GM21528 (cell line): ENCODE measurements around the gene COL8A2.

Experiments
- ATAC-seq: cut with Tn5 transposase; IDR thresholded peaks from one replicate; pipeline ENCODE4 v1.9.1; 2021; ENCODE audit warnings: mild to moderate bottlenecking, moderate library complexity; ENCODE audit not compliant: unreplicated experiment, low FRiP score

COL8A2 gene

DNA sequence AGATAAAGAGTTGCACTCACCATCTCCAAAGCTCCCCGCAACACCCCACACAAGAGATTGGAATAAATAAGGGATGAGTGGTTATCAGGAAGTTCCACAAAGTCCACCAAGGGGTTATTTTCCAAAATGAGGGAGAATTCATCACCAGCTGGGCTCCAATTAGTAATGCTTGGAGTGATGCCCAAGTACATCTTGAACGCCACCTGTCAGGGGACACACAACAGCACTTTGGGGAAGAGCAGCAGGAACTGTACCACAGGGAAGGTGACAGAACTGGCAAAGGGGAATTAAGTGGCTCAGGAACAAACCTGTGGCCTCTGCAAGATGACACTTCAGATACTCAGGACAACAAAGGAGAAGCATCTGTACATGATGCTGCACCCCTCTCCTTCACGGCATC lies 12.8 kb upstream of the COL8A2 start:
- ATAC-seq, result no peak

DNA sequence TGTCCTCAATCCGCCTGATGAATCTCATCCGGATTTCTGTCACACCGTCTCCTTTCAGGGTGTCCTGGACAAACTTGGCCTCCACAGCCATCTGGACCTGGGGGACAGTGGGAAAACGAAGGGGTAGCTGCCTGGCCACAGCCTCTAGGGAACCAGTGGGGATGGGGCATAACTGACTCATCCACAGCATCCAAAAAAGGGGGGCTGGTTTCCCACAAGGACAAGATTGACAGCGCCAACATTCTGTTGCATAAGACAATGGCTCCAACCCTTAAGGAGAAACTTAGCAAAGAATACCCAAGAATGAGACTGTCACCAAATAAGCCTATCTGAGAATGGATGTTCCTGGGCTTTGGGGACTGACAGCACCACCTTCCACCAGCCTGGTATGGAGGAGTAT lies 12.2 kb upstream of the COL8A2 start:
- no peak for ATAC-seq

DNA sequence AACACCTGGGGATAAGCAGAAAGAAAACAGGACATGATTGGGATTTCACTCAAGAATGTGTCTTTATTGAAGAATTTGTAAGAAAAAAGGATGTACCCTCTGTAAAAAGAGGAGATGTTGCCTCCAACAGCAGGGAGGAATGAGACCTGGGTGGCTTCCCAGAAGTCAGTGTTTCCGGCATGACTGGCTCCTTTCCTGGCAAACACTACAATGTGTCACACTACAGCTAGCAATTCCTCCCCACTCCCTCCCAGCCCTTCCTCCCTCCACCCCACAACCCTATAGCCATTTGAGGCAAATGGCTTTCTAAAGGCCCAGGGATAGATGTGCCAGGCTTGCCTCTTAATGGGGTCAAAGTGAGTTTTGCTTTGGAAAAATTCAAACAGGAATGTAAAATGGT lies 11.5 kb upstream of the COL8A2 start:
- ATAC-seq, result no peak

DNA sequence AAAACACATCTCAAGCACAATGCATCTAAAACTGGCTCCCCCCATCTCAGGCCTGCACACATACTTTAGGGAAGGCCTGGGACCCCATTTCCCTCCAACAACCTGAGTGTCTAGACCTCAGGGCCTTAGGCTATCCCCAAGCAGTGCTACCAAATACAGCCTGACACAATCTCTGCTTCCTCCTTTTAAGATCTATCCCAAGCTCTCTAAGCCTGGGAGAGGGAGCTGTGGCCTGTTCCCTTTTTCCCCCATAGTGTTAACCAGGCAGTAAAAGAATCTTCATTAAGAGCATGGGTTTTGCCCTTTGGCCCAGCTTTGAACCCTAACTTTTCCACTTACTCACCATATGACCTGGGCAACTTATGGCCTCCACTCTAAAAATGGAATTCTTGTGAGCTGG lies 10.8 kb upstream of the COL8A2 start:
- no peak for ATAC-seq

DNA sequence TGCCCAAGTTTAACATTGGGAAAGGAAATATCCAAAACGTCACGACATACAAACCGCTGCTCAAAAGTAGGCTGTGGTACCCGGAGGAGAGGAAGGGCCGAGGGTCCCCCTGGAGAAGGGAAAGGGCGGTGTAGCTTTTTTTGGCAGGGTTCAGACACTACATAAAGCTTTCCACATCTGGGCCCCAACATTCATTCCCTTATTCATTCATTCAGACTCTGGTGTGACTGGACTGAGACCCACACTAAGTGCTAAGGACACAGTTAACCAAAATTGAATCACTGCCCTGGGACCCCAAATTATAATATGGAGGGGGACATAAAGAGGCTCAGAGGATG lies 10.3 kb upstream of the COL8A2 start:
- ATAC-seq, result no peak

DNA sequence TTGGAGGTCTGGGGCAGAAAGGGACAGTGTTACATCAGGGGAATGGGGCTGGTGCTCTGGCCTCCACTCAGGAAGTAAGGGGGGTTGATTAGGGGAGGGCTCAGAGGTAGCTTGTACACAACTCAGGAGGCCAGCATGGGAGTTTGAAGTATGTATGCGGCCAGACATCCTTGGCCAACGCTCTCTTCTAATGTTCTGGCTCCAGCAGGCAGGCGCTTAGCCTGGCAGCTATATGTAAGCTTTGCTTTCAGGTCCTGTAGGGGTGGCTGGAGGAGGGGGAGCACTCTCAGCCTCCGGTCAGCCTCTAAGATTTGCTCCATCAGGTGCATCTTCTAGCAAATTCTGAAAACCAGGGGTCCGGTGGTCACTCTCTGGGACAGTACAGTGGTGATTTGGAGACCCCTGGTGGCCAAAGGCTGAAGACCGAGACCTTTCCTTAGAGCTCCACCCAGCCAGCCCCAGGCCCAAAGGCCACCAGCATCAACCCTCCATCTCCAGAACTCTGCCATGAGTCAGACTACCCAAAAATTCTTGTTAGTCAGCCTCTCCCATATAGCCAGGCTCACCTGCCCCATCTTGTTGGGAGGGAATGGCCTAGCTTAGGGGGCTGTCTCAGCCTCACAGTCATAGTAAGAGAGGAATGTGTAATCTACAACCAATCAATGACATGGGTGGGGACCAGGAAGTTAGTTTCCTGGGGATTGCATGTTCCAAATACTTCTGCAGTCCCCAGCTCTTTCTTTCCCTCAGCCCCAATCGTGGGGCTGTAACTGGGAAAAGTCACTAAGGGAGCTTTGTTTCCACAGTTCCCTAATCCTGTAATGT lies 9.7 kb upstream of the COL8A2 start:
- no peak for ATAC-seq

DNA sequence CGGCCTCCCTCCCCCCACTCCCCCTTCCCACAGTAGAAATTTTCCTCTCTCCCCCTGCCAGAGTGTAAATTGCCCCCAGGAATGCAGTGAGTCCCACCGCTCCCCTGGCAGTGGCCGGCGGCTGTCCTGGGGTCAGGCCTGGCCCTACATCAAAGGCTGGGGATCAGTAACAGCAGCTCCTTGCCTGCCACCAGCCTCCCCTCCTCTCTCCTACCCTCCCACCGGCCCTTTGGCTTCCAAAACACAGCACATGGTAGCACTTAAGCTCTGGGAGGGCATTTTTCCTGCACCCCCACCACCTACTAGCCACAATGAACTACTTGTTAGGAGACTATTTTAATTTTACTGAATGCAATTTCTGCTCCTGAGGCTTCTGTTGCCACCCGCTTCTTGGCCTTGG lies 9.0 kb upstream of the COL8A2 start:
- ATAC-seq, result no peak

DNA sequence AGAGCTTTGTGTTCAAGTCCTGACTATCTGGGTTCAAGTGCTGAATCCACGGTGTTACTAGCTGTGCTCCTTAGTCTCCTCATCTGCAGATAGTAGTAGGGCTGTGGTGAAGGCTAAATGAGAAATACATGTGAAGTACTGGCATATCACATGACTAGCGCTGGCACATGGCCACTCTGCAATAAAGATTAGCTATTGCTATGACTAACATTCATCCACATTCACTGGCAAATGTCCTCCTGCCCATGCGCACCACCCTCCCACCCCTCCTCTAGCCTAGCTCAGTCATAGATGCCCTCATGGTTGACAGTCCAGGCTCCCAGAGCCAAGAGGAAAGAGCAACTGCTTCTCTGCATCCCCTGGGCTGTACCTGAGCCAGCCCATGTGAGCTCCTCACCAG lies 8.5 kb upstream of the COL8A2 start:
- no peak for ATAC-seq

DNA sequence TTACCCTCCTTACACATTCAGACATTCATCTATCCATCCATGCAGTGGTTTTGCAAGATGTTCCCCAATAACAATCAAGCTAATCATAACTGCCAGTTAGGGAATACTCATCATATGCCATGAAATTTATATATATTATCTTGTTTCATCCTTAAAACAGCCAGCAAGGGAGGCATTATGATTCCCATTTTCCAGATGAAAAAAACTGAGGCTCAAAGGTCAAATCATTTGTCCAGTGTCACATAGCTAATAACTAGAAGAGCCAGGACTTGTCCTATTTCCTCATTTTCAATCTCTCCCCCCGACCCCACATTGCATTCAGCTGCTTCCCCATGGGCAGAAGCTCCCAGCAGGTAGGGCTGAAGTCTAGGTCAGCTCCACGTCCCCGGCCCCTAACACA lies 7.0 kb upstream of the COL8A2 start:
- no peak for ATAC-seq

DNA sequence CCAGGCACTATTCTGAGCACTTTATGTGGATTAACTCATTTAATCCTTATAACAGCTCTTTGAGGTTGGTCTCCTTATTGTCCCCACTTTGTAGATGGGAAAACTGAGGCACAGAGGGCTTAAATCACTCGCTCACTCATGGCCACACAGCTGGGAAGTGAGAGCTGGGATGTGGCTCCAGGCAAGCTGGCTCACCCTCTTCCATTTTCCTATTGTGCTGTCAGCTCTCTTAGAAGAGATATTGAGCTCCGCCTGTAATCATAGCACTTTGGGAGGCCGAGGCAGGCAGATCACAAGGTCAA lies 3.8 kb upstream of the COL8A2 start:
- ATAC-seq, result no peak

DNA sequence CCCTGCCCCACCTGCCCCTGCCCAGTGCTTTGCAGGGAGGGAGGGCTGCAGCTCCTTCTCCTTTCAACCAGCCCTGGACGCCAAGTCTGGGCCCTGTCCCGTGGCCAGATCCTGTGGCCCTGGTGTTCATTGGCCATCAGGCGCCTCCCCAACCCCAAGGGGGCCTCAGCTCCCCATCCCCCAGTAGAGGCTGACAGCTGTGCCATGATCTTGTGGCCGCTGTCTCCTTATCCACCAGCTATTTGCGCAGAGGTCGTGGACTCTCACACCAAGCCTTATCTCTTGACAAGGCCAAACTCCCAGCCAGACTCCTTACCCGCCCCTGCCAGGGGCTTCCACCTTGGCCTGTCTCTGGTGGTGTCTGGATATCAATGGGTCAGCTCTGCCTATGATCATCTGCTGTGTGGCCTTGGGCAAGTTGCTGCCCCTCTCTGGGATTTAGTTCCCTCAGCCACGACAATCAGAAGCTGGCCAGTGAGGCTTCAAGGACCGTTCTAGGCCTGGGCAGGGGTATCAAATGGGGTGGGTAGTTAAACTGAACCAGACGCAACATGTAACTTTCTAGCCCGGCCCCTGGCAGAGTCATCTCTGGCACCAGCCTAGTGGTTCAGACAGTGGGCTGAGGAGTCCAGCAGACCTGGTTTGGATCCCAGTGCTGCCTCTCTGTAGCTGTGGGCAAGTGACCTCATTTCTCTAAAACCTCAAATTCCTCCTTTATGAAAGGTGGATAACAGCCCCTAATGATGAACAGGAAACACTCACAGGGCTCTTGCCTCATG lies 3.3 kb upstream of the COL8A2 start:
- ATAC-seq, result no peak

DNA sequence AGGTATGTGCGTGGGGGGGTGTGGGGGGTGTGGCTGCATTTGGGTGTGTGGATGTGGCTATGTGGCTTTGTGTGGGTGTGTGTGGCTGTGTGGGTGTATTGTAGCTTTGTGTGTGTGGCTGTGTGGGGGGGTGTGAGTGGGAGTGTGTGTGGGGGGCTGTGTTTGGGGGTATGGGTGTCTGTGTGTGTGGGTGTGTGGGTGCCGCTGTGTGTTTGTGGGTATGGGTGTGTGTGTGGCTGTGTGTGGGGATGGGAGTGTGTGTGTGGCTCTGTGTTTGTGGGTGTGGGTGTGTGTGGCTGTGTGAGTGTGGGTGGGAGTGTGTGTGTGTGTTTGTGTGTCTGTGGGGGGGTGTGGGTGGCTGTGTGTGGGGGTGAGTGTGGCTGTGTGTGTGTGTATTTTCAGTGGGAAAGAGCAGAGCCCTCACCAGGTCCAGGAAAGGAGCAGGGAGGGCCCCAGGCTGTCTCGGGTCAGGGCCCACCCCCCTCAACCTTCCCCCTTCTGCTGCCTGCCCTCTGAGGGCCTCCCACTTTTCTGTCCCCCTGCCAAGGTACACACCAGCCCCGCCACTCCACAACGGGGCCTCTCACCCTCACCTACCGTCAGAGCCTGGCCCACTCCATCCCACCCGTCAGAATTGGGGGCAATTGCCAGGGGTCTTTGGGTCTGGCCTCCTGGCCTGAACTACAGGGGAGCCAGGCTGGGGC lies 1.9 kb upstream of the COL8A2 start:
- no peak for ATAC-seq

DNA sequence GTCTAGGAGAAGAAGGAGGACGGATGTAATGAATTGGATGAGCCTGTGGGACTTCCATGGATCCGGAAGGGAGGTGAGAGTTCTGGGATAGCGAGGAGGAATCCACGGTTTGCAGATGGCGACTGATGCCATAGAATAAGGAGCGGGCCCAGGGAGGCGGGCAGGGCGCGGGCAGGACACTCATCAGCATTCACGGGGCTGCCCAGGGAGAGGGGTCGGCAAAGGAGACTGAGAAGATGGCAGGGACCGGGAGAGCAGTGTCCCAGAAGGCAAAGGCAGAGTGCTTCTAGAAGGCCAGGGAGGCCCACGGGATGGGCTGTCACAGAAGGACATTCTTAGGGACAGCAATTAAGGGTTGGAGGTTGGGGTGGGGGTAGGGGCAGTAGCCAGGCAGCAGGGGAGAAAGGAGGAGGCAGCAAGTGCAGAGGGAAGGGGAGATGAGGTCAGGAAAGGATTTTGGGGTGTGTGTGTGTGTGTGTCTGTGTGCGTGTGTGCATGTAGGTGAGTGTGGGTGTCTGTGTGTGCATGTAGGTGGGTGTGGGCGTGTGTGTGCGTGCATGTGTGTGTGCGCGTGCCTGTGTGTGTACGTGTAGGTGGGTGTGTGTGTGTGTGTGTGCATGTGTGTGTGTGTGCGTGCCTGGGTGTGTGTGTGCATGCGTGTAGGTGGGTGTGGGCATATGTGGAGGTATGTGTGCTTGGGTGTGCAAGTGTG lies 1.1 kb upstream of the COL8A2 start:
- ATAC-seq, result no peak

DNA sequence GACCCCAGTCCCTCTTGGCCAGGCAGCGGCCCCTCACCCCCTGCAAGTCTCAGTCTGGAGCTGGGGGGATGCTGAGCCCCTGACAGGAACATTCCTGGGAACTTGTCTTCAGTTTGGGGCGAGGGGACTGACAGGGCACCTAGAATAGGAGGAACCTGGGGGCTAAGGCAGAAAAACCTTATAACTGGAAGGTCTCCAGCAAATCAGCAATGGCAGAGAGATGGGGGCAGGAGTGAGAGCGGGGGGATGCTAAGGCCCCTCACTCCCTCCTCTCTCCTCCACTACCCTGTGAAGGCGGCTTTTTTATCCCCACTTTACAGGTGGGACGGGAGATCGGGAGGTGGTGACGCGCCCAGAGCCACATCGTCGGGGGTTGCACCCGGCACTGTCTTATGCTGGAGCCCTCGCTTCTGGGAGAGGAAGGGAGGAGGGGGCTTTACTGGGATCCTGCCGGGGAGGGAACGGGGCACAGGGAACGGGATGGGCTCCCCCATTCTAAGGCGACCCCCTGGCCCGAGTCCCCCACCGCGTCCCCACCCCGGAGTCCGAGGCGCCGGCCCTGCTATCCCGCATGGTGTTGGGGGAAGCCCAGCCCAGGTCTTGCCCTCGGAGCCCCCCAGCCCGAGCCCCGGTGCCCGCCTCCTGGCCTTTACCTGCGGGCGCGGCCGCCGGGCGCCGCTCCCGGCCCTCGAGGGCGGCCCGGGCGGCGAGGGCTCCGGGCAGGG lies 456 bp downstream of the COL8A2 start:
- no peak for ATAC-seq

DNA sequence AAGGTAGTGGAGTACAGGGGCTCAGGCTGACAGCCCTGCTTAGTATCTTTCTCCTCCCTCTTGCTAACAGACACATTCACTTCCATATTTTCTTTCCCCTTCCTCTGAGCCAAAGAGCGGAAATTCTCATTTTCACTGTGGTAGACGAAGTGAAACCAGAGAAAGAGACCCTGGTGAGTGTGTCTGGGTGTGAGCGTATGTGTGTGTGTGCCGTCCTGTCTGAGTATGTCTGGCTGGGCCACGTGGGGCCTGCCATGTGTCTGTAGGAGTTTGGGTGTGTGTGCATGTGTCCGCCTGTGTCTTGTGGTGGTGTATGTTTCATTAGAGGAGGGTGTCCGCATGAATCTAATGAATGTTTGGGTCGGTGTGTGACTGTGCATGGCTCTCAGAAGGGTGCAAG lies 1.7 kb downstream of the COL8A2 start:
- no peak for ATAC-seq

DNA sequence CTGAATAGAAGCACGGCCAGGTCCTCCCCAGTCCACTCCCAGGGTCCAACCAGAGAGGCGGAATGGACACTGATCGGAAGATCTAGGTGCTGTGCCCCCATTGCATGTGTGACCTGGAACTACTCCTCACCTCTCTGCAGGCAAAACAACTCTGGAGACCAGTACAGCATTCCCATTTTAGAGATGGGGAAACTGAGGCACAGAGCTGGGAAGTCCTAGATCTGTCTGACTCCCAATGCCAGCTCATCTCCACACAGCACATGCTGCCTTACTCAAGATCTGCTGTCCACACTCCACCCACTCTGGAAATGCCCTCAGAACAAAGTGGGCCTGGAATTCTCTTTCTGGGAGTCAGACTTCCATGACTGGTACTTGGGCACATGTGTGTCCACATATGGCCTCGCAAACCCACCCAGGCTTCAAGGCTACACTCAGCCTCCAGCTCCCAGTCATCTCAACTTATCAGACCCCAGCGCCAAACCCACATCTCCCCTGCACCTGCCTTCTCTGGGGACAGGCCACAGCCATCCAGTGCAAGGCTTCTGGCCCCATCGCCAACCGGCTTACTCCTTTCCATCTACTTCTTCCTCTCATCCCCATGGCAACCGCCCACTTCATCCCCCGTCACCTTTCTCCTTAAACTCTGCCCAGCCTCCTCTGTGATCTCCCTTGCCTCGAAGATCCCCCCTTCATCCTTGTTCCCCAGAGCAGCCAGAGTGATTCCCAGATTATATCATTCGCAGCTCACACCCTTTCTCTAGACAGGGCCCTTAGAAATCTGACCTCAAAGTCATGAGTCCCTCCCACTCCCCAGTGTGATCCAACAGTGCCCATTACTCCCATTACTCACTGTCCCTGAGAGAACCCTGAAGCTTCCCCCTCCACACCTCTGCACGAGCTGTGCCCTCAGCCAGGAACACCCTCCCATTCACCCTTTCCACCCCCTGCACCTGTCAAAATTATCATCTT lies 2.7 kb downstream of the COL8A2 start:
- no peak for ATAC-seq

DNA sequence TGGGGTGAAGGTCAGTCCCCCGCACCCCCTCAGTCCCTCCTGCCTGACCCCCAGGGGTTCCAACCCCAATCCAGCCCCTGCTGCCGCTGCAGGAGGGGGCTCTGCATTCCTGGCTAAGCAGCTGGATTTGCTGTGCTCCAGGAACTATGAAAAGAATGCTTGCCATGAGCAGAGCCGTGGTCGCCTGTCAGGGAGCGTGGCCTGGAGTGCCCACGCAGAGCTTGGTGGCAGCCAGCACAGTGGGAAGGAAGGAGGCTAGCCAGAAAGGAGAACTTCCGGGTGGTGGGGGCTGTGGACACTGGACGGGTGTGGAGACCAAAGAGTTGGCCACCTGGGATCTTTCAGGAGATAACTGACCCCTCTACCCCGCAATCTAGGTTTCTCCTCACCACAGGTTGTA lies 5.6 kb downstream of the COL8A2 start:
- ATAC-seq, result no peak

DNA sequence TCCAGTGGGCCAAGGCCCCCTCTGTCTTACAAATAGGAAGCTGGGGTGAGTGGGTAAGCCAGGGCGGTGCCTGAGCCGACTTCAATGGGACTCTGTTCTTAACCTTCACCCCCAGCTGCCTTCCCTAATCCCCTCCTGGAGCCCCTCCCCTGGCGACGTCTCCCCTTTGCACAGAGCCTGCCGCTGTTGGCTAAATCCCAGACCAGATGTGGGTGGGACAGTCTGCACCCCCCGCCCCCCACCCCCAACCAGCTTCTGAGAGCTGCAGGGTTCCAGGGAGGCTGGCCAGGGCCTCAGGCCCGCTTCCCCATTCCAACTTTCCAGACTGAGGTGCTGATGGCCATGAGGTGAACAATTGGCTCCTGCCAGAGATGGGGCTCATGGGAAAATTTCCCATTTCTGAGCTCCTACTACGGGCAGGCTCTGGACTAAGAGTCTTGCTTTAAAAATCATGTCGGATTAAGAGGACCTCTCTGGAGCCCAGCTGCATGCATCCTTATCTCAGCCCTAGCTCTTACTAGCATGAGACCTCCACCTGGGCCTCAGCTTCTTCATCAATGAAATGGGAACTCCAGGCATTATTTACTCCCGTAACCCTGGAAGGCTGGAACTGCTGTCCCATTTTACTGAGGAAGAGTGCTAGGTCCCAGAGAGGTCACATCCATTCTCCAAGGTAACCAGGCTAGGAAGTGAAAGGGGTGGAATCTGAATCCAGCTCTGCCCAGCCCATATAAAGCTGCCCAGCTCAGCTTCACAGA lies 6.4 kb downstream of the COL8A2 start:
- ATAC-seq, result no peak

DNA sequence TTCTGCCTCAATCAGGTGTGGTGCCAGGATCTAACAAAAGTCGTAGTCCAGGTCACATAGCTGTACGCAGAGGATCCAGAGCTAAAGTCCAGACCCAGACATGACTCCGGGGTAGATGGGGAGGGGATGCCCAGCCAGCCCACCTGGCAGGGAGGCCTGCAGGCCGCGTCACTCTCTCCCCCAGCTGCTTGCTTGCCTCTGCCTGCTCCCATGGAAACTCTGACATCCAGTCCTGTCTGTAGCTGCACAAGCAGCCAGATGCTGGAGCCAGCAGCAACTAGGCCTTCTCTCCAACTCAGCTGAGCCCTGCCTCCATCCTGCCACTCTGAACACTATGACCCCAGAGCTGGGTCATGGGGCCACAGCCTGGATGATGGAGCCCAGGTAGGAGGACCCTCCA lies 8.1 kb downstream of the COL8A2 start:
- ATAC-seq, result no peak
